RWPE1 (cell line): Measurements from ENCODE around the gene TENM4.

Experiments used
- CTCF ChIA-PET: fragments of 350-600 bp; sonication (Branson Sonifier 250); formaldehyde crosslinking; extraction: SDS; loops from one replicate; lab custom pipeline; 2021; lab: Yijun Ruan, JAX
- POLR2A ChIA-PET: fragments of 400-600 bp; formaldehyde crosslinking; extraction: SDS; loops from one replicate; lab custom pipeline; 2020; ENCODE audit warnings: antibody characterized with exemption; ENCODE audit not compliant: low non-redundant PET; lab: Yijun Ruan, JAX
- DNase-seq: peaks from one replicate; pipeline ENCODE4 v3.0.0; 2012; ENCODE audit warnings: low spot score
- H3K27ac ChIP-seq: fragments of 450-650 bp; 2 replicates; pipeline ENCODE4 v1.5.1; 2017
- CTCF ChIP-seq: fragments of 450-650 bp; conservative IDR thresholded peaks from 2 replicates; pipeline ENCODE4 v1.5.1; 2017; ENCODE audit warnings: low read depth, mild to moderate bottlenecking

The TENM4 gene

GRCh38 chr11:79241852-79242241 is 199.0 kb downstream of the TENM4 start:
- ChIA-PET CTCF (no interaction called here), POLR2A (interaction anchor here (0.6 kb wide), 1 partner anchor 36 kb away, joined by 3 read pairs; no protein-coding TSS in a partner anchor)
- no peak overlapping the region for H3K27ac ChIP-seq
- no peak for DNase-seq
- TF ChIP-seq CTCF, result no peak

- CTCF ChIA-PET, result no interaction called here
Observed at GRCh38 chr11:79241205-79241851, 199.5 kb downstream of the TENM4 start.

GRCh38 chr11:79237703-79238102 is 203.1 kb downstream of the TENM4 start:
- no peak for DNase-seq
- POLR2A ChIA-PET, result no interaction called here
- no peak for TF ChIP-seq CTCF
- no peak overlapping the region for H3K27ac ChIP-seq
- CTCF ChIA-PET, result interaction anchor here (1.0 kb wide), 1 partner anchor 18 kb away, joined by 3 read pairs; no protein-coding TSS in a partner anchor

More at GRCh38 chr11:79241205-79241851, 199.5 kb downstream of the TENM4 start:
- TF ChIP-seq CTCF, result no peak
- DNase-seq, result no peak
- no peak overlapping the region for H3K27ac ChIP-seq
- POLR2A ChIA-PET, result no interaction called here

- ChIA-PET POLR2A (no interaction called here), CTCF (interaction anchor here (1.0 kb wide), 1 partner anchor 19 kb away, joined by 3 read pairs; no protein-coding TSS in a partner anchor)
- no peak for DNase-seq
- no peak for TF ChIP-seq CTCF
- H3K27ac ChIP-seq, result no peak overlapping the region
Observed at GRCh38 chr11:79237091-79237490, 203.7 kb downstream of the TENM4 start.

GRCh38 chr11:79236541-79236971 is 204.3 kb downstream of the TENM4 start:
- DNase-seq, result no peak
- ChIA-PET CTCF (interaction anchor here (1.0 kb wide), 1 partner anchor 19 kb away, joined by 3 read pairs; no protein-coding TSS in a partner anchor), POLR2A (no interaction called here)
- TF ChIP-seq CTCF, result no peak
- no peak overlapping the region for H3K27ac ChIP-seq

- no peak for TF ChIP-seq CTCF
- no peak for DNase-seq
- CTCF ChIA-PET, result no interaction called here
- H3K27ac ChIP-seq, result no peak overlapping the region
- POLR2A ChIA-PET, result no interaction called here
Observed at GRCh38 chr11:79235696-79236095, 205.1 kb downstream of the TENM4 start.
